ENCODE data around the gene ZNF398.
"Not testable (repeated sequence)": the region's sequence is repeated elsewhere in the genome, so short reads cannot be mapped to it uniquely, and the experiment has no call there.

ZNF398 gene

DNA sequence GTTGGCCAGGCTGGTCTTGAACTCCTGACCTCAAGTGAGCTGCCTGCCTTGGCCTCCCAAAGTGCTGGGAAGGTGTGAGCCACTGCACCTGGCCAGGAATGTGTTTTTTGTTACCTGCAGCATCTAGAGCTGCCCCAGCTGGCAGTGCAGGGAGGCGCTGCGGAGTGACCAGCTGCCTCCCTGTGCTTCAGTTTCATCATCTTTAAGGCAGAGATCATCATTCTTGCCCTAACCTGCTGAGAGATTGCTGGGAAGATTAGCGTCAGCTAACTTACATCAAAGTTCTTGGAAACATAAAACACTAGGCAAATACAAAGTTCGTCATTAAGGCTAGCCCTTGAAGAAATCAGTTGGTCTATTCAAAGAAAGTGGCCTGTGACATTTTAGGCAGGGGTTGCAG is 50.4 kb downstream of the ZNF398 start:
- no peak for DNase-seq

DNA sequence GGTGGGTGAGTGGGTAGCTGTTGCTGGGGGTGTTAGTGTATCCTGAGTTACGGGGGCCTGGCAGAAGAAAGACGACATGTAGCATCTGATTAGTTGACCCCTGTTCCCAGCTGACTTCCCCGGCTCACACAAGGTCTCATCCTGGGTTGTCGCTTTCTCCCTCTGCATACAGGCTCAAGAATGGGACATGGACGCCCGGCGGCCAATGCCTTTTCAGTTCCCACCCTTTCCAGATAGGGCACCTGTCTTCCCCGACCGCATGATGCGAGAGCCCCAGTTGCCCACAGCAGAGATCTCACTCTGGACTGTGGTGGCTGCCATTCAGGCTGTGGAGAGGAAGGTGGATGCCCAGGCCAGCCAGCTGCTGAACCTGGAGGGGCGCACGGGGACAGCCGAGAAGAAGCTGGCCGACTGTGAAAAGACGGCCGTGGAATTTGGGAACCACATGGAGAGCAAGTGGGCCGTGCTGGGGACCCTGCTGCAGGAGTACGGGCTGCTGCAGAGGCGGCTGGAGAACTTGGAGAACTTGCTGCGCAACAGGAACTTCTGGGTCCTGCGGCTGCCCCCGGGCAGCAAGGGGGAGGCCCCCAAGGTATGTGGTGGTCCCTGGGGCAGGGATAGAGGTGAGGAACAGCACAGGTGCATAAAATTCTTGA is 51.0 kb downstream of the ZNF398 start:
- no peak for DNase-seq

DNA sequence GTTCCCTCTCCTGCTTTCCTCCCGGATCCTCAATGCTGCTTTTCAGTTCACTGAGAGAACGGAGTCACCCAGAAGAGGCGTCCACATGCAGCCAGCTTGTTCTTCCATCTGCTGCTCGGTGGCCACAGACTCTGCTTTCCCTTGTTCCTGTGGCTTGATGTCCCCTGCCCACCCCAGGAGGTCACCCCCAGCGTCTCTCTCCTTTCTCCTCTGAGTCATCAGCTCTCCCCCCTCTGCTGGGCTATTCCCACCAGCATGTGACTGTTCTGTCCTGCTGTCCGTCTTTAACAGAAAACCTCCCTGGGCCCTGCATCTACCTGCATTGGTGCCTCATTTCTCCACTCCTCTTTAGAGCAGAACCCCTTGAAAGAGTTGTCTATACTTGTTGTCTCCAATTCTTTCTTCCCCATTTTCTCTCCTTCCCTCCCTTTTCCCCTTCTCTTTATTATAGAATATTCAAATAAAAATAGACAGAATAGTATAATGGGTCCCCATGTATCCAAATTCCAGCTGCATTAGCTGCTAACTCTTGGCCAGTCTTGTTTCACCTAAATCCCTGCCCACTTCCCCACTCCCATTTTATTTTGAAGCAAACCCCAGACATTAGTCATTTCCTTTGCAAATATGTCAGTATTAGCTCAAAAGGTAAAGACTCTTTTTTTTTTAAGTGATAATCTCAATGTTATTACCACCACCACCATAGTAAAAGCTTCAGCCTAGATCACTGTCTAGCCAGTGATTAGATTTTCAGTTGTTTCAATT is 52.2 kb downstream of the ZNF398 start:
- DNase-seq: peak; percentile 30

DNA sequence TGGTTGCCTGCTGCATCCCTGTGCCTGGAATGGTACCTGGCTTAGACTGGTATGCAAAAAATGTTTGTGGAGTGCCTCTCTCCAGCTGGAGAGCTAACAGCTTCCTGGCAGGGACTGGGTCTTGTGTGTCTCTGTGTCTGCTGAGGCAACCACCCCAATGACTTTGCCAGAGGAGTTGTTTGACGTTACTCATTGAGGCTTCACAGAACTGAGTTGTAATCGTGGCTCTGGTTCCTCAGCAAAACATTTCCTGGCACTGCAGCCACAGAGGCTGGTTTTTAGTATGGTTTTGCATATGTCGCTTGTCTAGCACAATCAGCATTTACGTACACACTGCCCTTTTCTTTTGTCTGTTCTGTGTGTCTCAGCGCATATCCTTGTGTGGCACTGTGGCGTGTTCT is 55.6 kb downstream of the ZNF398 start:
- DNase-seq: no peak

DNA sequence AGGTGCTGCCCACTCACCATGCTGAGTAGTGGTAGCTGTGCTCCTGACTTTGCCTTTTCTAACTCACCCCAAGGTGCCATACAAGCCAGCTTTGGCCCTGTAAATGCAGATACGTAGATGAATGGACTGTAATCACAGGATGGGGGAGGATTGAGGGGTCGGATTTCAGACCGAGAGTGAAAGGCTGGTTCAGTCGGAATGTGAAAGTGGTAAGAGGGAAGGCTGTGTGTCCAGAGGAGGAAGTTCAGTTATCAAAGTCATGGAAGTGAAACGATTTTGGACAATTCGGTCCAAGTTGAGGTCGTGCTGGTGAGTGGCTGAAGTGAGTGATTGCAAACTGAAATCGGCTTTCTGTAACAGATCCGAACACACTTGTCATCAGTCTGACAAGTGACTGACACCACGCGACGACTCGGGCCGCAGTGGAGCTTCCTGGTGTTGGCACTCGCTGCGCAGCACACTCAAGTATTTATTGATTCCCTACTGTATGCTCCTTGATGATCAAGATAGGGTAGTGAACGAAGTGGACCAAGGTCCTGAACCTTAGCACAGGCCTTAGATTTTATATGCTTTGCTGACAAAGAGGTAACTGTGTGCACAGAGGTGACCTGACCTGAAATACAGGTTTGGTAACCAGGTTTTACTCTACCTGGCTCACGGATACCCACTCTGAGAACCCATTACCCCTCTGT is 58.6 kb downstream of the ZNF398 start:
- DNase-seq: no peak

DNA sequence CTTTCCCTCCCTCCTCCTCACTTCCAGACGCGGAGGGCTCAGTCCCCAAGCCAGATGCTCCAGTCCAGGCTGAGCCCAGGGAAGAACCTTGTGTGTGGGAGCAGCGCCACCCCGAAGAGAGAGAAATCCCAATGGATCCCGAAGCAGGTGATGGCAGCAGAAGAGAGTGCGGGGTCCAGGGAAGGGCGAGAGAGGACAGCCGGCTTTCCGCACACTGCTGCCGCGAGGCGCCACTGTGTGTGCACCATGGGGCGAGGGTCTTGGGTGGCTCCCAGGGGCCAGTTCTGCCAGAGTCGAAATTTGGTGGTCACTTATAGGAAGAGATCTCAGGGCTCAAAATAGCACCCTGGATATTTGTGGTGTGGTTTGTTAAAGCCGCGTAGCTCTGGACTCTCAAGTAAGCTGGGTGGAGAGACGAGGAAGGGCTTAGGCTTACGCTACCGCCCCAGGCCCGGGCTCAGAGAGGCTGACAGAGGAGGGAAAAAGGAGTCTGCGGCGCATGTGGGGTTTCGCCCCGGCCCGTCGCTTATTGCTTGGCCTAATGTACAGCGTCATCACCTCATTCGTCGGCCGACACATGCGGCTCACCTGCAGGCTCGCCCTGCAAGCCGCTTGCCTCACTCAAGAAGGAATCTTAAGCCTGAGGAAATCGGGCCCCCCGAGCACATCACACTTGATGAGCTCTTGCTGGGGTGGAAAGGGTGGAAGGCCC is 60.2 kb downstream of the ZNF398 start:
- no peak for DNase-seq

DNA sequence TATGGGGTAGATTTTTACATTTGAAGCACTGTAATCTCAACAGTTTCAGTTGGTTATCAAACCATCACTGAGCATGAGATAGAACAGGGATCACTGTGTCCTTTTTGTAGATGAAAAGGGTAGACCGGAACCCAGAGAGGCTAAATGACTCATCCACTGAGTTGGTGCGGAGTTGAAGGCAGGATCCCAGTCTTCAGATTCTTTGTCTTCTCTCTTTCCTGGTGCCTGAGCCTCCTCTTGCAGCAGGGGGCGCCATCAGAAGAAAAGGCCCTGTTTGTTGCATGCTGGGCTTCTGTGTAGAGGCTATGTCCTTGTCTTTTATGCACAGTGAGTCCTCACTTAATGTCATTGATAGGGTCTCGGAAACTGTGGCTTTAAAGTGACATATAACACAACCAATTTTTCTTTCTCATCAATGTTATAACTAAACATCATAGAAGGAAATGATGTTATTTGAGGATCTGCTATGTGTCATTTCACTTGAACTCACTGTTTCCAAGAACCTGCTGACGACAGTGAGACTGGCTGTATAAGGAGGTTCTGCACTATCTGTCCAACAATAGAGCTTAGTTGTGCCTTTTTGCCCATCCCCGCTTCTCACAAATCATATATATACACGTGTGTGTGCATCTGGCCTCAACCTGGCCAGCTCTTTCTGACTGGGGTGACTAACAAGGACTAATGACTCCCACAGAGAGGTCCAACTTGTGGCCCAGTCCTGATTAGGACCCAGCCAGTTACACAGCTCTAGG is 62.4 kb downstream of the ZNF398 start:
- DNase-seq: peak; percentile 58

DNA sequence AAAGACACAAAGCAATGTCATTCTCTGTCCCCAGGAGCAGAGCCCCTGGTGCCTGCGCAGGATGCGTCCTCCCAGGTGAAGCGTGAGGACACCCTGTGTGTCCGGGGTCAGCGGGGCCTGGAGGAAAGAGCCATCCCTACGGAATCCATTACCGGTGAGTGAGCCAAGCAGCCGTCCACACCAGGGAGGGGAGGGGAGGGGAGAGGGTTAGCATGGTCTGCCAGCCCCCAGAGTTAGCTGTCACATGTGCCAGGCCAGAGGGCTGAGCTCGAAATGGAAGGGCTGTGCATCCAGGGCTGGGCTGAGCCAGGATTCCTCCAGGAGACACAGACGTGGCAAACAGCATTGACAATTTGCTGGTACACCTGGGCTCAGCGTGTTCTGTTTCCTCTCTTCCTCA is 63.3 kb downstream of the ZNF398 start:
- DNase-seq: no peak

DNA sequence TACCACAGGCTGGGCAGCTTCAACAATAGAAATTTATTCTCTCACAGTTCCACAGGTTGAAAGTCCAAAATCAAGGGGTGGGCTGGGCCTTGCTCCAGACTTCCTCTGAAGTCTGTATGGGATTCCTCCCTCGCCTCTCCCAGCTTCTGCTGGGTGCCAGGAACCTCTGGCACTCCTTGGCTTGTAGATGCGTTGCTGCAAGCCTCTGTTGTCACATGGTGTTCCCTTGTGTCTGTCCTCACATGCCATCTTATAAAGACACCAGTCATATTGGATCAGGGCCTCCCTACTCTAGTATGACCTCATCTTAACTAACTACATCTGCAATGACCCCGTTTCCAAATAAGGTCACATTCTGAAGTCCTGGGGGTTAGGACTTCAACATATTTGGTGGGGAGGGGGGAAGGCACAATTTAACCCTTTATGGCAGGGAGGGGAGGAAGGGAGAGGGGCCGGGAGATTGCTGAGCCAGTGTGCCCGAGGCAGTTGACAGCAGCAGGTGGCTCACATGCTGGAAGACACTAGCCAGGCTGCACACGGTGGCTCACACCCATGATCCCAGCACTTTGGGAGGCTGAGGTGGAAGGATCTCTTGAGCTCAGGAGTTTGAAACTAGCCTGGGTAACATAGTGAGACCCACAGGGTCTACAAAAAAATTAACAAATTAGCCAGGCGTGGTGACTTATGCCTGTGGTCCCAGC is 66.9 kb downstream of the ZNF398 start:
- DNase-seq: no peak

DNA sequence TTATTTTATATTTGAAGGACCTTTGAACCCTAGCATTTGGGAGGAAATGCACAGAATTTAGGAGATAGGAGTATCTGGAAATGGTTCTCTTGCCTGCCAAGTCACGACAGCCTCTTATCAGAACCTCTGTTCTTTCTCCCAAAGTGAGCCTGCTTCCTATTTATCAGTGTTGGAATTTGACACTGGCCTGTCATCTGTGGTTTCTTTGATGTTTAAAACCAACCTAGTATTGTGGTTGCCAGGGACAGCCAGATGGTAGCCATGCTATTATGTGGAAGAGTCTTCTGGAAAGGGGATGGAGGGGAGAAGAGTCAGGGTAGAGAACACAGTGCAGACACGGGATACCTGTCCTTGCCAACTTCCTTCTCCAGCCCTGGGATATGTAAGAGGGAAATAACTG is 69.1 kb downstream of the ZNF398 start:
- DNase-seq: no peak

DNA sequence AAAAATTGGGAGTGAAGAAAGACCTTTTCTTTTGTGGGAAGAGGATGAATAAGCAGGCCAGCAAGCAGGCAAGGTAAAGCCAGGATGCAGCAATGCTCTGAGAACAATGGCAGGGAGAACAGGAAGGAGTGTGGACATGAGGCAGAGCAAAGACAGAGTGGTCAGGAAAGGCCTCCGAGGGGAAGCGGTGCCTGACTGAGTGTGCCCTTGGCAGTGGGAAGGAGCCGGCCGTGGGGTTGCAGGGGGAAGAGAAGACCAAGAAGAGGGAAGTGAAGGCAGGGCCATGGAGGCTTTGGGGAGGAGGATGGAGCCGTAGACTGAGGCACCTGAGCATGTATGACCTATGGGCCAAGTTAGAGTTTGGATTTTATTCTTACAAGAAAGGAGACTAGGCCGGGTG is 70.3 kb downstream of the ZNF398 start:
- no peak for DNase-seq

DNA sequence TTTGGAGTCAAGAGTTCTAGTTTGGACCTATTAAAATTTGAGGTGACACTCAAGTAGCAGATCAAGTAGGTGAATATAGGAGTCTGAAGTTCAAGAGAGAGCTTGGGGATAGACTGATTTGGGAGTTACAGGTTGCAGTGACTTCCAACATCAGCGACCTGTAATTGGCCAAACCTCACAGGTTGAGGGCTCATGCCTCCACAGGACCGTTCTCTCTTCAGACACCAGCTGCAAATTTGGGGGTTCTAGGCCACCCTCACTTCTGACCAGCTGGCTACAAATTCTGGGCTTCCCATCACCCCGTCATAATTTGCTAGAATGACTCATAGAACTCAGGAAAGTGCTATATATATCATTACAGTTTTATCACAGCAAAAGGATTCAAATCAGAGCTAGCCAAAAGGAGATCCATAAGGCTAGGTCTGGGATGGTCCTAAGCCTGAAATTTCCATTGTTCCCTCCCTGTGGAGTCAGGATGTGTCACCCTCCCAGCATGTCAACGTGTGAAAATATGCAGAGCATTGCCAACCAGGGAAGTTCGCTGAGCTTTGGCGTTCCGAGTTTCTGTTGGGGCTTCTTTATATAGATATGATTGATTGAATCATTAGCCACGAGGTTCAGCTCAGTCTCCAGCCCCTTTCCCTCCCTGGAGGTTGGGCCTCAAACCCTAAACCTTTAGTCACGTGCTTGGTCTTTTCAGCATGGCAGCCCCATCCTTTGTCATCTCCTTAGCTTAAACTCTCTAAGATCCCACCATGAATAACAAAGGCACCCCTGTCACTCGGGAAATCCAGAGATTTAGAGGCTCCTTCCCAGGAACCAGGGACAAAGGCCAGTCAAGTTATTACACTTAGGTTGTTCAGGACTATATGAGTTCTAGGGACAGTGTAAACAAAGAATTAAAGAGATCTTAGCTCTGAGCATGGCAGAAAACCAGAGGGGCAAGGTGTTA is 71.5 kb downstream of the ZNF398 start:
- DNase-seq: peak; percentile 53

DNA sequence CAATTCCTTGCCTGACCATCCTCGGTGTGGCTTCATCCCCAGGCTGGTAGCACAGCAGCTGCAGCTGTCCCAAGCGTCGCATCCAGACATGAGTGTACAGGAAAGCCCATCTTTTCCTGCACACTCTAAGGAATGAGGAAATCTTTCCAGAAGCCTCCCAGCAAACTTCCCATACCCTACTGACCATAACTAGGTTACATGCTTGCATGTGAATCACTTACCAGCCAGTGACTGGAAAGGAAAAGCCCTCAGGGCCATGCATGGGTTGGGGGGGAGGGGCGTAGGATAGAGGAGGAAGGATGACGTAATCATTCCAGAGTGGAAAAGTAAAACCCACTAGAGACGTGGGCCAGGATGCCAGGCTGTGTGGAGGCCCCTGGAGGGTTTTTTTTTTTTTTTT is 73.3 kb downstream of the ZNF398 start:
- DNase-seq: peak; percentile 75

DNA sequence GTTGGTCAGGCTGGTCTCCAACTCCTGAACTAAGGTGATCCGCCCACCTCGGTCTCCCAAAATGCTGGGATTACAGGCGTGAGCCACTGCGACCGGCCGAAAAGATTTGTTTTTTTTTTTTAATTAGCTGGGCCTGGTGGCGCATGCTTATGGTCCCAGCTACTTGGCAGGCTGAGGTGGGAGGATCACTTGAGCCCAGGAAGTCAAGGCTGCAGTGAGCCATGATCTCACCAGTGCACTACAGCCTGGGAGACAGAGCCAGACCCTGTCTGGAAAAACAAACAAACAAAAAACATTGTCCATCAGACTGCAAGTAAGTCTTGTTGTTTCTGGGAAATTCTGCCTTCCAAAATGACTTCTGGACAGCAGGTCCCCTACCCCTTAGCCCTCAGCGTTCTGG is 75.9 kb downstream of the ZNF398 start:
- DNase-seq: no peak

DNA sequence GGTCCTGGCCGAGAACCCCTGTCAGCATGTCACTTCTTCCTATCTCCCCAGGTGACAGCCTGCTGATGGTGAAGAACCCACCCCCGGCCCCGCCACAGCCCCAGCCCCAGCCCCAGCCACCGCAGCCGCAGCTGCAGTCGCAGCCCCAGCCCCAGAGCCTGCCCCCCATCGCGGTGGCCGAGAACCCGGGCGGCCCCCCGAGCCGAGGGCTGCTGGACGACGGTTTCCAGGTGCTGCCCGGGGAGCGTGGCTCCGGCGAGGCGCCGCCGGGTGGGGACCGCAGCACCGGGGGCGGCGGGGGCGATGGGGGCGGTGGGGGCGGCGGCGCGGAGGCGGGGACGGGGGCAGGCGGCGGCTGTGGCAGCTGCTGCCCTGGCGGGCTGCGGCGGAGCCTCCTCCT is 76.5 kb downstream of the ZNF398 start:
- no peak for DNase-seq

DNA sequence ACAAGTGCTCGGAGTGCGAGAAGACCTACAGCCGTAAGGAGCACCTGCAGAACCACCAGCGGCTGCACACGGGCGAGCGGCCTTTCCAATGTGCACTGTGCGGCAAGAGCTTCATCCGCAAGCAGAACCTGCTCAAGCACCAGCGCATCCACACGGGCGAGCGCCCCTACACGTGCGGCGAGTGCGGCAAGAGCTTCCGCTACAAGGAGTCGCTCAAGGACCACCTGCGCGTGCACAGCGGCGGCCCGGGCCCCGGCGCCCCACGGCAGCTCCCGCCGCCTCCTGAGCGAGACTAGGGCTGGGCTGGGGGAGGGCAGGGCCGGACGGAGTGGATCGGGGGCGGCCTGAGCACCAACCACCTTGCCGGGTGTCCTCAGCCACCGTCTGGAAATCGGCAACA is 77.1 kb downstream of the ZNF398 start:
- DNase-seq: no peak

DNA sequence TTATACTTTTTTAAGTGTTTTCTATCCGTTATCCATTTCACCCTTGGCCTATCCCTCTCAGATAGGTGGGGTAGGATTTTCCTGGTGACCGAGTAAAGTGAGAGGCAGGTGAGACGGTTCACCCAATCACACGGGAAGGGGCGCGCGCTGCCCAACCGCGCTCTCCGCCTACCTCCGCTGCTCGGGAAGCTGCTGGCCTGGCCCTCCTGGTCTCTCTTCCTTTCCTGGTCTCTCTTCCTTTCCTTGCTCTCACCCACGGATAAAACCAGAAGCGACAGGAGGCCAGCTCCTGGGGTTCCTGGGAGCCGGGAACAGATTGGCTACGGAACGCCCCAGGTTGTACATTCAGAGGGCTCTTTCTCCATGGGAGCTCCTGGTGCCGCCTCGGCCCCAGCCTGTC is 77.9 kb downstream of the ZNF398 start:
- DNase-seq: no peak

DNA sequence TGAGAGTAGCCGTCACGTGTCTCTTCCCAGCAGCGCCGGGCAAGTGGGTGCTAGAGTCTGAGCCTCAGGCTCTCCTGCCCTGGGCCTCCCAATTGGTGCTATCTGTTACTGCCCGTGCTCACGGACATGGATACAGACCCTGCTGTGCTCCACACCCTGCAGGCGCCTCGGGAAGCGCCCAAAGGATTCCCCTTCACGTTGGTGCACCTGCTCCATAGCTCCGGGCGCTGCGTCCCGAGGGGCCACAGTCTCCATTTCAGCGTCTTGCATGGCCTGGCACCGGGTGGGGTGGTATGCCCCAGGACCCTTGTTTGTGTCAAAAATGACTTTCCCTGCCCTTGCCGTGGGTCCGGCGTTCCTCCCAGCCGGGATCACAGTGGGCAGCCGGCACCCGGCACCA is 78.4 kb downstream of the ZNF398 start:
- DNase-seq: no peak

DNA sequence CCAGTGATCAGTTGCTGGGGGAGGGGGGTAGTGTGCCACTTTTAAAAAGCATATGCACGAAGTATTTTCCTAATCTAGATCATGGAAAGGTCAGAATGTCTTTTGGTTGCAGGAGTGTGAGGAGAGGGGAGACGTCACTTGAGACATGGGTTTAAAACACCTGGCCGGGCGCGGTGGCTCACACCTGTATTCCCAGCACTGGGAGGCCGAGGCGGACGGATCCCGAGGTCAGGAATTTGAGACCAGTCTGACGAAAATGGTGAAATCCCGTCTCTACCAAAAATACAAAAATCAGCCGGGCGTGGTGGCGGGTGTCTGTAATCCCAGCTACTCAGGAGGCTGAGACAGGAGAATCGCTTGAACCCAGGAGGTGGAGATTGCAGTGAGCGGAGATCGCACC is 79.1 kb downstream of the ZNF398 start:
- DNase-seq: not testable (repeated sequence)

DNA sequence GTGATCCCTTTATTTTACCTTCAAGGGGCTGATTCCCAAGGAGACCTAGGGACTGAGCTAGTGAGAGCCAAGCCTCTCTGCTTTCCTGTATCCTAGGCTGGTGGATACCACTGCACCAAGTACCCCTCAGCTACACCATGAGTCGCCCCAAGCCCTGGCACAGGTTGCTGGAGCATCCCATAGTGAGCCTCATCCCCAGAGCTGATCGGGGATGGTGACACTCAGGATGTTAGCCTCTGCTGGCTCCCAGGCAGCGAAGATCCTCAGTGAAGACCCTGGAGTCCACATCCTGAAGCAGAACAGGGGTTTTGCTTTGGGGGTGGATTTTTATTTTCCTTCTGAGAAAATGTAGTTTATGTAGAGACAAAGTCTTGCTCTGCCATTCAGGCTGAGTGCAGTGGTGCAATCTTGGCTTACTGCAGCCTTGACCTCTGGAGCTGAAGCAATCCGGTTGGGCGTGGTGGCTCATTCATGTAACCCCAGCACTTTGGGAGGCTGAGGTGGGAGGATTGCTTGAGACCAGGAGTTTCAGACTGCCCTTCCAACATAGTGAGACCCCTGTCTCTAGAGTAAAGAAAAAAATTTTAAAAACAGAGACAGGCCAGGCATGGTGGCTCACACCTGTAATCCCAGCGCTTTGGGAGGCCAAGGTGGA is 79.7 kb downstream of the ZNF398 start:
- DNase-seq: no peak
